Measurements from ENCODE around the gene PLEKHA5. TPM values are rescaled to one million over a fixed set of nuclear protein-coding genes. Genes with fewer than 3 reads are reported as not detected.

The PLEKHA5 gene
- total and polyA plus RNA-seq, 2 experiments from 2014 or later, result 82.8 to 112 TPM

GRCh38 chr12:19409376-19409775 is 279.8 kb downstream of the PLEKHA5 start (continued):
- no peak for TF ChIP-seq ZNF462 (CRISPR knock-in tag; IDR thresholded peaks at IDR 0.05)
- TF ChIP-seq ZNF331 (CRISPR knock-in tag; IDR thresholded peaks at IDR 0.05; ENCODE audit: low read depth), result no peak
- TF ChIP-seq, protein P1, sequence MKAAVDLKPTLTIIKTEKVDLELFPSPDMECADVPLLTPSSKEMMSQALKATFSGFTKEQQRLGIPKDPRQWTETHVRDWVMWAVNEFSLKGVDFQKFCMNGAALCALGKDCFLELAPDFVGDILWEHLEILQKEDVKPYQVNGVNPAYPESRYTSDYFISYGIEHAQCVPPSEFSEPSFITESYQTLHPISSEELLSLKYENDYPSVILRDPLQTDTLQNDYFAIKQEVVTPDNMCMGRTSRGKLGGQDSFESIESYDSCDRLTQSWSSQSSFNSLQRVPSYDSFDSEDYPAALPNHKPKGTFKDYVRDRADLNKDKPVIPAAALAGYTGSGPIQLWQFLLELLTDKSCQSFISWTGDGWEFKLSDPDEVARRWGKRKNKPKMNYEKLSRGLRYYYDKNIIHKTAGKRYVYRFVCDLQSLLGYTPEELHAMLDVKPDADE (IDR thresholded peaks at IDR 0.05), result no peak
- no peak for TF ChIP-seq REST (IDR thresholded peaks at IDR 0.05; ENCODE audit: unreplicated experiment)

Data from GM23338 (cell line).